Measurements from ENCODE around the gene SNX8.

DNA sequence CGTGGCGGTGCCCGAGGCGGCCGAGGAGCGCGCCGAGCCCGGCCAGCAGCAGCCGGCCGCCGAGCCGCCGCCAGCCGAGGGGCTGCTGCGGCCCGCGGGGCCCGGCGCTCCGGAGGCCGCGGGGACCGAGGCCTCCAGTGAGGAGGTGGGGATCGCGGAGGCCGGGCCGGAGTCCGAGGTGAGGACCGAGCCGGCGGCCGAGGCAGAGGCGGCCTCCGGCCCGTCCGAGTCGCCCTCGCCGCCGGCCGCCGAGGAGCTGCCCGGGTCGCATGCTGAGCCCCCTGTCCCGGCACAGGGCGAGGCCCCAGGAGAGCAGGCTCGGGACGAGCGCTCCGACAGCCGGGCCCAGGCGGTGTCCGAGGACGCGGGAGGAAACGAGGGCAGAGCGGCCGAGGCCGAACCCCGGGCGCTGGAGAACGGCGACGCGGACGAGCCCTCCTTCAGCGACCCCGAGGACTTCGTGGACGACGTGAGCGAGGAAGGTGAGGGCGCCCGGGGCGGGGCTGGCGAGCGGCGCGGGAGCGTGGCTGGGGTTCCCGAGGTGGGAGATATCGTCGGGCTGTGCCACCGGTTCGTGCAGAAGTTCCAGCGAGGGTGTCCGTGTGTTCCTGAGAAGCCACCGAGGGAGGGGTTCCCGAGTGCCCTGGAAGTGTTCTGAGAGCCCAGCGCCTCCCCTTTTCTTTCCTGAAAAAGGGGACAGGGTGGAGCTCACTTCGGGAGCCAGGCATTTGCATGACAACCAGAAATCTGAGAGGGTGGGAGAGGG is 40.9 kb upstream of the SNX8 start:
- TF ChIP-seq, protein P1, sequence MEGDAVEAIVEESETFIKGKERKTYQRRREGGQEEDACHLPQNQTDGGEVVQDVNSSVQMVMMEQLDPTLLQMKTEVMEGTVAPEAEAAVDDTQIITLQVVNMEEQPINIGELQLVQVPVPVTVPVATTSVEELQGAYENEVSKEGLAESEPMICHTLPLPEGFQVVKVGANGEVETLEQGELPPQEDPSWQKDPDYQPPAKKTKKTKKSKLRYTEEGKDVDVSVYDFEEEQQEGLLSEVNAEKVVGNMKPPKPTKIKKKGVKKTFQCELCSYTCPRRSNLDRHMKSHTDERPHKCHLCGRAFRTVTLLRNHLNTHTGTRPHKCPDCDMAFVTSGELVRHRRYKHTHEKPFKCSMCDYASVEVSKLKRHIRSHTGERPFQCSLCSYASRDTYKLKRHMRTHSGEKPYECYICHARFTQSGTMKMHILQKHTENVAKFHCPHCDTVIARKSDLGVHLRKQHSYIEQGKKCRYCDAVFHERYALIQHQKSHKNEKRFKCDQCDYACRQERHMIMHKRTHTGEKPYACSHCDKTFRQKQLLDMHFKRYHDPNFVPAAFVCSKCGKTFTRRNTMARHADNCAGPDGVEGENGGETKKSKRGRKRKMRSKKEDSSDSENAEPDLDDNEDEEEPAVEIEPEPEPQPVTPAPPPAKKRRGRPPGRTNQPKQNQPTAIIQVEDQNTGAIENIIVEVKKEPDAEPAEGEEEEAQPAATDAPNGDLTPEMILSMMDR (conservative IDR thresholded peaks at IDR 0.05; ENCODE audit: low read length), result no peak
- TF ChIP-seq EZH2phosphoT487 (IDR thresholded peaks at IDR 0.05; ENCODE audit: borderline replicate concordance, low read depth, low read length), result no peak

Measured in OCI-LY7 (cell line).